ENCODE measurements around the gene TOGARAM1.

Gene TOGARAM1

DNA sequence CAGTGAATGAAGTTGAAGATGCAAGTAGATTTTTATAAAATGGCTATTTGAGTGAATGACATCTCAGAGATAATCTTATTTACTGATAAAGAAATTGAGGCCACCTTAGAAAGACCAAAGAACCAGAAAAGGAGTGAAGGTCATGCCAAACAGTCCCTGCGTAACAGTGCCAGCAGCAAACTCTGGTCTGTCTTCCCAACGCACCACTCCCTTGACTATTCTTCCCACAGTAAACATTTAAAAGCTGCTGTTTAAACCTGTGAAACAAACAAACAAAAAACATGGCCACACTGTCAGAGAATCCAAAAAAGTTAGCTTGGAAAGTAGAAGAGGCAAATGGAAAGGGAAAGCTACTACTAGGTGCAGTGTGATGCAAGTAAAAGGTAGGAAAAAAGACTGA lies 120.4 kb downstream of the TOGARAM1 start:
- no peak for DNase-seq (ENCODE audit: extremely low read depth, low read depth)
- H3K4me3 ChIP-seq (replicated peaks; ENCODE audit: low read depth, low read length) = no peak overlapping the region
- TF ChIP-seq, protein P1, sequence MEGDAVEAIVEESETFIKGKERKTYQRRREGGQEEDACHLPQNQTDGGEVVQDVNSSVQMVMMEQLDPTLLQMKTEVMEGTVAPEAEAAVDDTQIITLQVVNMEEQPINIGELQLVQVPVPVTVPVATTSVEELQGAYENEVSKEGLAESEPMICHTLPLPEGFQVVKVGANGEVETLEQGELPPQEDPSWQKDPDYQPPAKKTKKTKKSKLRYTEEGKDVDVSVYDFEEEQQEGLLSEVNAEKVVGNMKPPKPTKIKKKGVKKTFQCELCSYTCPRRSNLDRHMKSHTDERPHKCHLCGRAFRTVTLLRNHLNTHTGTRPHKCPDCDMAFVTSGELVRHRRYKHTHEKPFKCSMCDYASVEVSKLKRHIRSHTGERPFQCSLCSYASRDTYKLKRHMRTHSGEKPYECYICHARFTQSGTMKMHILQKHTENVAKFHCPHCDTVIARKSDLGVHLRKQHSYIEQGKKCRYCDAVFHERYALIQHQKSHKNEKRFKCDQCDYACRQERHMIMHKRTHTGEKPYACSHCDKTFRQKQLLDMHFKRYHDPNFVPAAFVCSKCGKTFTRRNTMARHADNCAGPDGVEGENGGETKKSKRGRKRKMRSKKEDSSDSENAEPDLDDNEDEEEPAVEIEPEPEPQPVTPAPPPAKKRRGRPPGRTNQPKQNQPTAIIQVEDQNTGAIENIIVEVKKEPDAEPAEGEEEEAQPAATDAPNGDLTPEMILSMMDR (IDR thresholded peaks at IDR 0.05; ENCODE audit: low read depth, low read length, missing control alignments) = no peak

DNA sequence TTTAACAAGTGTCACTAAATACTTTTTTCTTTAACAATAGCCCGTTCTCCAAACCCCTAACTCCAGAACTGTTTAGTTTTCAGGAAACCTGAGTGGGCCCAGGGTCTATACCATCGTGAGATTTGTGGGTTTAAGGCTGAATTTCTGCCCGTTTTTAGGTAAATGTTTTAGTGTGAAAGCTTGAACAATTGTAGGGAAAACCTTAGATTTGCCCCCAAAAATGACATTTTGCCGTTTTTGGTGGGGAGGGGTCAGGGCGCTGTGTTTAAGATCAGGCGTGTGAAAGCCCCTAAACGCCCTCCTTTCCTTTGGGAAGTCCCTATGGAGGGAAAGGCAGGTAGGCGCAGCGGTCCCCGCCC lies 121.6 kb downstream of the TOGARAM1 start:
- TF ChIP-seq, protein P1 (IDR thresholded peaks at IDR 0.05; ENCODE audit: low read depth, low read length, missing control alignments) = no peak
- no peak for DNase-seq (ENCODE audit: extremely low read depth, low read depth)
- peak overlapping the region; percentile 79 for H3K4me3 ChIP-seq (replicated peaks; ENCODE audit: low read depth, low read length)

DNA sequence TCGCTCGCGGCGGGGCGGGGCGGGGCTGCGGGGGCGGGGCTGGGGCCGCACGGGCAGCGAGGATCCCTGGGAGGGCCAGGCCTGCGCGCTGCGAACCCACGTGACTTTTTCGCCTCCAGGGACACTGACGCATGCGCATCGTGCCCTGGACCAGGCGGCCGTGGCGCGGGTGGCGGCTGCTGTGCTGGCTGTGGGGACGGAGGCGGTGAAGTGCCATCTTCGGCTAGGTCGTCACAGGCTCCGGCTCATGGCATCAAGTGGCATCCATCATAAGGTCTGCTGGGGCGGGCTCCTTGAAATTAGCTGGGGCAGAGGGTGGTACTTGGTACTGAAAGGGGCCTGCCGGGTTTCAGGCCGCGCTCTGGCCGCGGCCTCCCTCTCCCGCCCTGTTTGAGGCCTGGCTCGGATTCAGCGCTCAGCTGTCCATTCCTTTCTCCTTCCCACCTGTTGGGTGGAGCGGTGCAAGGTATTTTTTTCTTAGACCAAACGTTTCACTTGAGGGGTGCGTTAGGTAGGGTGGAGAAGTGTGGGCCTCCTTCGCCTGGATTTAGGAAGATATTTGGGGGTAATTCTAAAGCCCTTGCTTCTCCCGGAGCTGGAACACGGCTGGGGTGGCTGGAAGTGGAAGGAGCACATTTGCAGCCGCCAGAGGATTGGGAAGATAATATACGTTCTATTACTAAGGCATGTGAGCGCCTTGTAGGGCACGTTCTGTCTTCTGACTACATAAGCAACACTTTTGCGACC lies 122.2 kb downstream of the TOGARAM1 start, which contains the start of gene PRPF39:
Gene PRPF39 (plus strand): TSS at position 141 of the 747 bp plus-strand sequence. CDS start 11,124 bp downstream, outside the sequence.
- H3K4me3 ChIP-seq (replicated peaks; ENCODE audit: low read depth, low read length) = peak within 1 kb of the TSS; percentile 79
- peak; percentile 70 for DNase-seq (ENCODE audit: extremely low read depth, low read depth)
- TF ChIP-seq, protein P1 (IDR thresholded peaks at IDR 0.05; ENCODE audit: low read depth, low read length, missing control alignments) = no peak

DNA sequence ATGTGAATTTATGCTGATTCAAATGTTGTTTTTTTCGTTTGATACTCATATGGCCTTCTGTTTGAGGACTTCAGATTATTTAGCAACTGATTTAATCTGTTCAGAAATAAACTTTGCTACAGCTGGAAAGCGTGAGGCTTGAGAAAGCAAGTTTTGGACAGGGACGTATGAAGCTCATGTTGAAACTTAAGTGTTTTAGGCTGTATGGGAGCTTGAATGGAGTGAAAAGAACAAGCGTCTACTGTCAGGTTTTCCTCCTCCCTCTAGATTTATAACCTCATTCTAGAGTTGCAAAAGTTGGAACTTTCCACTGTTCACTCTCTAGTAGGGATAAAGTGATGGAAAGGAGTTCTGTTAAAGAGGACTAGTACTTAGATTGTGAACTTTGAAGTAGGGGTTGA lies 123.0 kb downstream of the TOGARAM1 start:
- peak overlapping the region; percentile 79 for H3K4me3 ChIP-seq (replicated peaks; ENCODE audit: low read depth, low read length)
- TF ChIP-seq, protein P1 (IDR thresholded peaks at IDR 0.05; ENCODE audit: low read depth, low read length, missing control alignments) = no peak
- DNase-seq (ENCODE audit: extremely low read depth, low read depth) = no peak

DNA sequence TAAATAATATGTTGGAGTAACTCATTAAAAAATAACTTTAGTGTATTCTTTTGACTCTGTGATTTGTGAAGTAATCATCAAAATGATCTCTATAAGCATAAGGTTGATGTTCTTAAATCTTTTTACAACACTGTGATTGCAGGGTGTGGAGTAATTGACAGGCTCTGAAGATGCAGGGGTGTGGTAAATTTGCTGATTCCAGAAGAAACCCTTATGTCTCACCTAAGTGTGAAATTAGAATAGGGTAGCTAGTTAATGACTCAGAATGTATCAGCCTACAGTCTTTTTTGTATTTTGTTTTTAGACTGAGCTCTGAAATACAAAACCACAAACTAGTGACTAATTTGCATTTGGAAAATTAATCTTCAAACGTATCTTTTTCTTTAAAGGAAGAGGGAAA lies 127.8 kb downstream of the TOGARAM1 start:
- DNase-seq (ENCODE audit: extremely low read depth, low read depth) = no peak
- no peak overlapping the region for H3K4me3 ChIP-seq (replicated peaks; ENCODE audit: low read depth, low read length)
- TF ChIP-seq, protein P1 (IDR thresholded peaks at IDR 0.05; ENCODE audit: low read depth, low read length, missing control alignments) = no peak

DNA sequence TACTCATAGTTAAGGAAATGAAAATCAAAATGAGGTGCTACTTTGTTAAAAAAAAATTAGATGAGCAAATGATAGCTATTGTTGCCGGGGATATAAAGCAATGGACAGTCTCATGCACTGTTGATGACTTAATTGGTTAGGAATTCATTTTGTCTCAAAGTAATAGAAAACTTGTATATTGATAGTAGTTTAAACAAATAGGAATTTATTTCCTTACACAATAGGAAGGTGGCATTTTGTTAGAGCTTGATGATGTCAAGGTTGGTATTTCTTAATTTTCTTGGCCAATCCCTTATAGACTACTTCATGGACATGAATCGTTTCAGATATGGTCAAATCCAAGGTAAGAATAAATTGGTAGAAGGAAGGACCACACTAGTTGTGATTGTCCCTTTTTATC lies 129.7 kb downstream of the TOGARAM1 start:
- TF ChIP-seq, protein P1 (IDR thresholded peaks at IDR 0.05; ENCODE audit: low read depth, low read length, missing control alignments) = no peak
- DNase-seq (ENCODE audit: extremely low read depth, low read depth) = no peak
- H3K4me3 ChIP-seq (replicated peaks; ENCODE audit: low read depth, low read length) = no peak overlapping the region

All from HFF-Myc (cell line).